HG03025 (cell line): ENCODE data around the gene DAPK2.
"Not testable (repeated sequence)": the region's sequence is repeated elsewhere in the genome, so short reads cannot be mapped to it uniquely, and the experiment has no call there.

Source experiments
- ATAC-seq: cut with Tn5 transposase; IDR thresholded peaks from one replicate; pipeline ENCODE4 v1.9.1; 2021; ENCODE audit warnings: mild to moderate bottlenecking, moderate library complexity; ENCODE audit not compliant: unreplicated experiment, low FRiP score

DAPK2 gene

GRCh38 chr15:63979262-63979793, 67.0 kb downstream of the DAPK2 start:
- no peak for ATAC-seq

GRCh38 chr15:63978511-63979261, 67.6 kb downstream of the DAPK2 start:
- no peak for ATAC-seq

GRCh38 chr15:63977119-63977518, 69.2 kb downstream of the DAPK2 start:
- no peak for ATAC-seq

- ATAC-seq = no peak
These were observed 72.3 kb downstream of the DAPK2 start for GRCh38 chr15:63974021-63974420.

- ATAC-seq = no peak
These were observed 72.9 kb downstream of the DAPK2 start for GRCh38 chr15:63973212-63974009.

- no peak for ATAC-seq
These were observed 73.5 kb downstream of the DAPK2 start for GRCh38 chr15:63972801-63973200.

- ATAC-seq = no peak
These were observed 74.4 kb downstream of the DAPK2 start for GRCh38 chr15:63971904-63972303.

- peak; percentile 19 for ATAC-seq
These were observed 74.9 kb downstream of the DAPK2 start for GRCh38 chr15:63971427-63971805.

GRCh38 chr15:63970621-63971426, 75.5 kb downstream of the DAPK2 start:
- peak; percentile 91 for ATAC-seq

GRCh38 chr15:63969652-63970421, 76.4 kb downstream of the DAPK2 start:
- no peak for ATAC-seq

GRCh38 chr15:63968700-63969099, 77.6 kb downstream of the DAPK2 start:
- ATAC-seq = no peak

- ATAC-seq = no peak
These were observed 78.2 kb downstream of the DAPK2 start for GRCh38 chr15:63968122-63968524.

GRCh38 chr15:63967616-63968015, 78.7 kb downstream of the DAPK2 start:
- no peak for ATAC-seq

- not testable (repeated sequence) for ATAC-seq
These were observed 83.2 kb downstream of the DAPK2 start for GRCh38 chr15:63962947-63963721.

GRCh38 chr15:63953524-63953923, 92.8 kb downstream of the DAPK2 start:
- ATAC-seq = no peak

GRCh38 chr15:63950911-63951481, 95.3 kb downstream of the DAPK2 start:
- ATAC-seq = no peak

GRCh38 chr15:63948971-63949370, 97.3 kb downstream of the DAPK2 start:
- ATAC-seq = no peak

- no peak for ATAC-seq
These were observed 97.8 kb downstream of the DAPK2 start for GRCh38 chr15:63948436-63948835.

- ATAC-seq = no peak
These were observed 99.1 kb downstream of the DAPK2 start for GRCh38 chr15:63947228-63947627.
